Neural cell (in vitro differentiated cells): ENCODE measurements around the gene PTPRS. TPM values are rescaled to one million over a fixed set of nuclear protein-coding genes. Genes with fewer than 3 reads are reported as not detected.

Experiments
- H2AFZ ChIP-seq: fragments of 200-600, 300-800 bp; sonication (generic), shearing (Covaris generic); 2 replicates; pipeline ENCODE4 v1.6.0; 2014; ENCODE audit warnings: low read depth, mild to moderate bottlenecking, antibody characterized with exemption, low read length, moderate library complexity
- H3F3A ChIP-seq: fragments of 200-600 bp; shearing (Covaris generic); 2 replicates; pipeline ENCODE4 v1.6.1; 2016; ENCODE audit warnings: mild to moderate bottlenecking, moderate library complexity, mixed read lengths, antibody characterized with exemption, low read length; ENCODE audit not compliant: insufficient read depth, poor library complexity, severe bottlenecking
- H3K27ac ChIP-seq: fragments of 200-600, 300-800 bp; sonication (generic), shearing (Covaris generic); 2 replicates; pipeline ENCODE4 v1.5.1; 2014; ENCODE audit warnings: mild to moderate bottlenecking, low read length, moderate library complexity
- H3K27me3 ChIP-seq: fragments of 300-800, 200-600 bp; sonication (generic), shearing (Covaris generic); 2 replicates; pipeline ENCODE4 v1.6.0; 2014; ENCODE audit warnings: mild to moderate bottlenecking, low read depth, low read length, moderate library complexity; ENCODE audit not compliant: insufficient read depth
- H3K36me3 ChIP-seq: fragments of 300-800, 200-600 bp; sonication (generic), shearing (Covaris generic); 2 replicates; pipeline ENCODE4 v1.5.1; 2014; ENCODE audit warnings: mild to moderate bottlenecking, antibody characterized with exemption, low read length, moderate library complexity; ENCODE audit not compliant: insufficient read depth
- H3K4me2 ChIP-seq: fragments of 300-800, 200-600 bp; sonication (generic), shearing (Covaris generic); 2 replicates; pipeline ENCODE4 v1.6.0; 2014; ENCODE audit warnings: mild to moderate bottlenecking, low read length
- H3K4me3 ChIP-seq: fragments of 300-800, 200-600 bp; sonication (generic), shearing (Covaris generic); 2 replicates; pipeline ENCODE4 v1.5.1; 2014; ENCODE audit warnings: mild to moderate bottlenecking, low read length, moderate library complexity
- H3K79me2 ChIP-seq: fragments of 200-600 bp; shearing (Covaris generic); replicated peaks from 2 replicates; pipeline ENCODE4 v1.6.0; 2014; ENCODE audit warnings: mild to moderate bottlenecking, low read length, moderate library complexity; ENCODE audit not compliant: insufficient read depth
- H3K9ac ChIP-seq: fragments of 300-800, 200-600 bp; sonication (generic), shearing (Covaris generic); 2 replicates; pipeline ENCODE4 v1.6.1; 2016; ENCODE audit warnings: mild to moderate bottlenecking, low read length, mixed read lengths
- H3K9me2 ChIP-seq: fragments of 200-600 bp; shearing (Covaris generic); 2 replicates; pipeline ENCODE4 v1.6.1; 2016; ENCODE audit warnings: mild to moderate bottlenecking, low read length, mixed read lengths; ENCODE audit not compliant: insufficient read depth
- H3K9me3 ChIP-seq: fragments of 200-600, 300-800 bp; sonication (generic), shearing (Covaris generic); 2 replicates; pipeline ENCODE4 v1.6.1; 2016; ENCODE audit warnings: mild to moderate bottlenecking, mixed run types, low read length, moderate library complexity, mixed read lengths
- H4K20me1 ChIP-seq: fragments of 200-600 bp; shearing (Covaris generic); 2 replicates; pipeline ENCODE4 v1.6.1; 2016; ENCODE audit warnings: mild to moderate bottlenecking, mixed run types; ENCODE audit not compliant: insufficient read depth
- CTCF ChIP-seq: fragments of 450-650 bp; IDR thresholded peaks from 2 replicates; pipeline ENCODE4 v1.5.1; 2014; ENCODE audit warnings: antibody characterized with exemption, mild to moderate bottlenecking, moderate library complexity; ENCODE audit not compliant: poor library complexity, severe bottlenecking
- EP300 ChIP-seq: fragments of 450-650 bp; conservative IDR thresholded peaks from 2 replicates; pipeline ENCODE4 v1.6.1; 2014; ENCODE audit warnings: antibody characterized with exemption, mild to moderate bottlenecking, moderate library complexity; ENCODE audit not compliant: poor library complexity, severe bottlenecking
- MXI1 ChIP-seq: fragments of 450-650 bp; conservative IDR thresholded peaks from 2 replicates; pipeline ENCODE4 v1.6.1; 2014; ENCODE audit warnings: antibody characterized with exemption, mild to moderate bottlenecking; ENCODE audit not compliant: poor library complexity, severe bottlenecking
- POLR2AphosphoS5 ChIP-seq: IDR thresholded peaks from 2 replicates; pipeline ENCODE4 v1.6.1; 2012
- RAD21 ChIP-seq: fragments of 450-650 bp; conservative IDR thresholded peaks from 2 replicates; pipeline ENCODE4 v1.6.1; 2014; ENCODE audit warnings: antibody characterized with exemption, mild to moderate bottlenecking, moderate library complexity
- REST ChIP-seq: IDR thresholded peaks from 2 replicates; pipeline ENCODE4 v1.6.1; 2012; ENCODE audit warnings: borderline replicate concordance
- SMC3 ChIP-seq: fragments of 450-650 bp; conservative IDR thresholded peaks from 2 replicates; pipeline ENCODE4 v1.6.1; 2014; ENCODE audit warnings: antibody characterized with exemption, mild to moderate bottlenecking, moderate library complexity; ENCODE audit not compliant: poor library complexity
- TAF1 ChIP-seq: IDR thresholded peaks from 2 replicates; pipeline ENCODE4 v1.6.1; 2012; ENCODE audit warnings: low read depth
- polyA plus RNA-seq: library from polyadenylated mRNA; depleted of rRNA; stranded (reverse); fragments of >200 nt; gene quantifications from 2 replicates; pipeline ENCODE4 v1.2.3, GENCODE V29; 2014

PTPRS gene
- polyA plus RNA-seq, 1 donor from 2014 or later = 121 TPM

- TF ChIP-seq TAF1 (no peak), RAD21 (no peak), REST (no peak), MXI1 (no peak), POLR2AphosphoS5 (no peak)
- H3K4me2 ChIP-seq = no peak overlapping the region
- no peak overlapping the region for H2AFZ ChIP-seq
Observed at GRCh38 chr19:5345895-5346386, 5.3 kb upstream of the PTPRS start.

GRCh38 chr19:5343848-5344247 lies 3.2 kb upstream of the PTPRS start:
- no peaks in the 10 kb centered on the region for H3K27me3 ChIP-seq
- no peaks in the 10 kb centered on the region for H4K20me1 ChIP-seq
- H3K27ac ChIP-seq = no peak overlapping the region
- no peaks in the 10 kb centered on the region for H3K9me2 ChIP-seq
- no peak overlapping the region for H2AFZ ChIP-seq
- H3K4me3 ChIP-seq = no peak overlapping the region
- H3K9ac ChIP-seq = no peak overlapping the region
- no peaks in the 10 kb centered on the region for H3F3A ChIP-seq
- H3K4me2 ChIP-seq = no peak overlapping the region
- no peaks in the 10 kb centered on the region for H3K36me3 ChIP-seq
- TF ChIP-seq SMC3 = no peak
- TF ChIP-seq EP300 = no peak
- no peak for TF ChIP-seq MXI1
- no peak for TF ChIP-seq TAF1
- no peak for TF ChIP-seq REST
- no peak for TF ChIP-seq CTCF
- peaks cover 13% of the 10 kb centered on the region for H3K79me2 ChIP-seq
- no peaks in the 10 kb centered on the region for H3K9me3 ChIP-seq

More at GRCh38 chr19:5345895-5346386, 5.3 kb upstream of the PTPRS start:
- Histone ChIP-seq H3K27me3 (no peaks in the 10 kb centered on the region), H3K36me3 (no peaks in the 10 kb centered on the region), H3K27ac (no peak overlapping the region), H3K9me2 (no peaks in the 10 kb centered on the region), H3K9me3 (no peaks in the 10 kb centered on the region), H3K9ac (no peak overlapping the region), H3F3A (no peaks in the 10 kb centered on the region), H3K79me2 (no peaks in the 10 kb centered on the region), H4K20me1 (no peaks in the 10 kb centered on the region), H3K4me3 (no peak overlapping the region)
